Aorta (tissue), 5 donors: ENCODE measurements around the gene NOG. TPM values are rescaled to one million over a fixed set of nuclear protein-coding genes. Genes with fewer than 3 reads are reported as not detected.

Source experiments
- ATAC-seq: fragments of 200-7000 bp; cut with Tn5 transposase; one replicate; pipeline ENCODE4 v1.9.1; 2022; ENCODE audit warnings: moderate library complexity; ENCODE audit not compliant: low FRiP score
- DNase-seq, 2 donors: peaks; one replicate each; pipeline ENCODE4 v3.0.0-alpha.2; 2020
- H3K27ac ChIP-seq, 2 donors: one replicate each; pipeline ENCODE4 v1.5.1; 2013; ENCODE audit warnings: low read length in 2 of 2, mild to moderate bottlenecking in 2 of 2, moderate library complexity in 2 of 2, control low read depth in 1 of 2, inconsistent platforms in 1 of 2, low read depth in 1 of 2
- H3K27me3 ChIP-seq, 2 donors: one replicate each; pipeline ENCODE4 v1.6.1; 2013; ENCODE audit warnings: control low read depth in 1 of 2, low read length in 1 of 2, mild to moderate bottlenecking in 1 of 2, moderate library complexity in 1 of 2; ENCODE audit not compliant: insufficient read depth in 2 of 2, control insufficient read depth in 1 of 2
- H3K36me3 ChIP-seq, 2 donors: one replicate each; pipeline ENCODE4 v1.6.1; 2013; ENCODE audit warnings: control low read depth in 1 of 2, low read length in 1 of 2, mild to moderate bottlenecking in 1 of 2; ENCODE audit not compliant: insufficient read depth in 2 of 2, control insufficient read depth in 1 of 2
- H3K4me1 ChIP-seq, 2 donors: one replicate each; pipeline ENCODE4 v1.6.1; 2013; ENCODE audit warnings: low read length in 2 of 2, control low read depth in 1 of 2, mild to moderate bottlenecking in 1 of 2, moderate library complexity in 1 of 2; ENCODE audit not compliant: insufficient read depth in 2 of 2, control insufficient read depth in 1 of 2
- H3K4me3 ChIP-seq, 2 donors: one replicate each; pipeline ENCODE4 v1.5.1; 2013; ENCODE audit warnings: low read length in 2 of 2, control low read depth in 1 of 2, mild to moderate bottlenecking in 1 of 2
- H3K9me3 ChIP-seq: one replicate; pipeline ENCODE4 v1.6.1; 2013; ENCODE audit warnings: mild to moderate bottlenecking, low read length; ENCODE audit not compliant: control insufficient read depth
- WGBS, 2 donors: extraction: QIAGEN DNeasy Blood & Tissue Kit; methylation state at CpG; one replicate each; pipeline ENCODE4 v1.1.7; 2013; 5-methylcytosine and 5-hydroxymethylcytosine counted together
- intact Hi-C, 2 donors: fragments of 100-400 bp; cut with DNase I; formaldehyde crosslinking; loops; one replicate each; pipeline versions ENCODE4 v1.14.2 to v1.15.0; 2022
- polyA plus RNA-seq, 2 donors: library from polyadenylated mRNA; stranded (reverse); fragments of 200-250 nt; gene quantifications; one replicate each; pipeline ENCODE4 v1.2.3, GENCODE V29; 2013
- total RNA-seq, 2 donors: library from RNA; stranded (reverse); fragmentation: NEBNext Ultra II Directional; extraction: Animal tissue kit (Norgen Biotek cat#: 25700); gene quantifications; one replicate each; pipeline ENCODE4 v1.2.1, GENCODE V29; 2021
- donor health status: healthy with polysubstance abuse.
- donor health status: Bipolar disorder and iron deficiency.
- donor health status: DM: no; HTN: no; CAD: no.
- donor health status: DM: no; HTN: no; CAD: no.
- donor health status: DM: yes; HTN: yes; CAD: no.

NOG gene
- total and polyA plus RNA-seq, 4 donors = 0.50 to 3.6 (median 0.84) TPM; not detected in 1

DNA sequence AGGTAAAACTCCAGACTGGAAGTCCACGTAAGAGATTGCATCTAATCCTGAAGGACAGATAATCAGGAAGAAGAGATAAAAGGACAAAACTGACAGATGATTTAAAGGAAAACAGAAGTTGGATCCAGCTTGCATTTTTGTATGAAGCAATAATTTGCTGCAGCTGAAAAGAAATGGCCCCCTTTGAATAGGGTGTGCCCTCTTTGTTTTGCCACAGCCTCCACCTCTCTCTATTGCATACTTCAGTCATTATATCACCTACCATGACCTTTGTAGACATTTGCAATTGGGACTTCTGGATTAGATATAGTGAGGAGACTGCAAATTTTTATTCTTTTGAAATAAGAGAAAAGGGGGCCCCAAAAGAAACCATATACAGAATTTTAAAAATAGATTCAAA, 8.1 kb downstream of the NOG start:
- H3K4me1 ChIP-seq = no peaks in the 10 kb centered on the region
- no peaks in the 10 kb centered on the region for H3K36me3 ChIP-seq
- H3K9me3 ChIP-seq = no peaks in the 10 kb centered on the region
- DNase-seq (no peak), ATAC-seq (no peak)
- no peaks in the 10 kb centered on the region for H3K27me3 ChIP-seq
- H3K4me3 ChIP-seq = no peak overlapping the region
- intact Hi-C loops = loop anchor here in 1 of 2 donors (10.0 kb wide), 1 partner anchor 453 kb away; no protein-coding TSS in a partner anchor
- WGBS, 2 donors = 90 to 93% methylated on average over 1 of the region's 1 CpG
- no peak overlapping the region for H3K27ac ChIP-seq

DNA sequence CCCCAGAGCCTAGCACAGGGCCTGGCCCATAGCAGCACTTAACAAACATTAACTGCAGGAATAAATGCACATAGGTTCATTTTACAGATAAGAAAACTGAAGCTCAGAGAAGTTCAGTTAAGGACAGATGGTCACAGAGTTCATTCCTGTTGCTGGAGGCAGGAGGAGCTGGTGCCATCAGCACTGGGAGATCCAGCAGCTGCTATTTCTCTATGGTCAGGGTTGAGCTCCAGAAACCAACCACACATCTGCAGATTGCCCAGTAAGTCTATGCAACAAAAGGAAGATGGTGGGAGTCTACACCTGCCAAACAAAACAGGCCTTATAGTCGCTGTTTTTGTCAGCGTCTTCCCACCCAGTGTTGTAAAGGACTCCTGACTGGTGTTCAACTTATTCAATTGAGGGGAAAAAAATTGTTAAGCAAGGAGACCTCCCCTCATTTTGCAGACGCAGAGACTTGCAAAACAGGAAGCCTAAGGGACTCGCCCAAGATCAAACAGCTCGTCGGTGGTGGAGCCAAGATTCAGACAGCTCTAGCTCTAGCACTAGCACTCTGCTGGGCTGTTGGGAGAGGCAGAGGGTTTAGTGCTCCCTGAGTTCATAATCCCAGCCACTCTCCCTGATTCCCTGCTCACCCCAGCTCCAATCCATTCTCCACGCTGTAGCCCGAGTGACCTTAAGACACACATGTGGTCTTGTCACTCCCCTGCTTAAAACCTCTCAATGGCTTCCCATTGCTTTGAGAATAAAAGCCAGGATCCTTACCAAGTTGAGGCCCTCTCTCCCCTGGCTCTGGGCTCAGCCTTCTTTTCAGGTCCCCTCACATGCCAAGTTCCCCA, 9.0 kb downstream of the NOG start:
- Histone ChIP-seq H3K27me3 (no peaks in the 10 kb centered on the region), H3K27ac (no peak overlapping the region), H3K4me1 (no peaks in the 10 kb centered on the region), H3K9me3 (no peaks in the 10 kb centered on the region), H3K4me3 (no peak overlapping the region), H3K36me3 (no peaks in the 10 kb centered on the region)
- DNase-seq (no peak), ATAC-seq (no peak)
- WGBS, 2 donors = 81 to 85% methylated on average over 8 of the region's 8 CpGs
- intact Hi-C loops = loop anchor here in 1 of 2 donors (10.0 kb wide), 1 partner anchor 452 kb away; no protein-coding TSS in a partner anchor

DNA sequence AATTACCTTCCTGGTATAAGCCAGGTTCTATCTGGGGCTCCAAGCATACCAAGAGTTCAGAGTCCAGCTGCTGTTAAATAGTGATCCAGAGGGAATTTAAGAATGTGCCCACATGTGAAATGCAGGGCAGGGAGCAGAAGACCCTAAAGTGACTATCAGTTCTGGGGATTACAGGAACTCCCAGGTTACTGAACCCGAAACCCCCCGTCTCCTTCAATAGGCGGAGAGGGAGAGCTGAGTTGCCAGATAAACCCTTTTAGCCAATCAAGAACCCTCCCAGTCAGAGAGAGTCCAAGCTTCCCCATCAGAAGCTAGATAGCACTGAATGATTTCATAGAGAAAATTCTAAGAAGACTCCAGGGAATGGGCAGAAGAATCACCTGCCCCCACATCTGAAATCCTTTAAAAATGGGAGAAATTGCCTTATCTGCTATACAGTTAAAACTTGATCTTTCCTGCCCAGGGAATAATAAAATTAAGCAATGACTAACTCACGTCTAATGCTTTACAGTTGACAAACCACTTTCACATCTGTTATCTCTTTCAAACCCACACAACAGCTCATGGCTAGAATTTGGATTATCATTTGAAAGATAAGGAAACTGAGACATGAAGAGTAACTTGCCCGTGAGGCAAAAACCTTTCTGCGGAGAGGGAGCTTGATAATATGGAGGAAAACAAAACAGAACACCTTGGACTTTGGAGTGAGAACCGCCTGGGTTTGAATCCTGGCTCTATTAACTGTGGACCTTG, 10.2 kb downstream of the NOG start:
- no peaks in the 10 kb centered on the region for H3K4me1 ChIP-seq
- H3K4me3 ChIP-seq = no peak overlapping the region
- H3K27me3 ChIP-seq = no peaks in the 10 kb centered on the region
- intact Hi-C loops = loop anchor here in 1 of 2 donors (10.0 kb wide), 1 partner anchor 451 kb away; no protein-coding TSS in a partner anchor
- H3K9me3 ChIP-seq = no peaks in the 10 kb centered on the region
- ATAC-seq (no peak), DNase-seq (no peak)
- H3K36me3 ChIP-seq = no peaks in the 10 kb centered on the region
- H3K27ac ChIP-seq = no peak overlapping the region
- WGBS, 2 donors = 50 to 70% methylated on average over 7 of the region's 7 CpGs

DNA sequence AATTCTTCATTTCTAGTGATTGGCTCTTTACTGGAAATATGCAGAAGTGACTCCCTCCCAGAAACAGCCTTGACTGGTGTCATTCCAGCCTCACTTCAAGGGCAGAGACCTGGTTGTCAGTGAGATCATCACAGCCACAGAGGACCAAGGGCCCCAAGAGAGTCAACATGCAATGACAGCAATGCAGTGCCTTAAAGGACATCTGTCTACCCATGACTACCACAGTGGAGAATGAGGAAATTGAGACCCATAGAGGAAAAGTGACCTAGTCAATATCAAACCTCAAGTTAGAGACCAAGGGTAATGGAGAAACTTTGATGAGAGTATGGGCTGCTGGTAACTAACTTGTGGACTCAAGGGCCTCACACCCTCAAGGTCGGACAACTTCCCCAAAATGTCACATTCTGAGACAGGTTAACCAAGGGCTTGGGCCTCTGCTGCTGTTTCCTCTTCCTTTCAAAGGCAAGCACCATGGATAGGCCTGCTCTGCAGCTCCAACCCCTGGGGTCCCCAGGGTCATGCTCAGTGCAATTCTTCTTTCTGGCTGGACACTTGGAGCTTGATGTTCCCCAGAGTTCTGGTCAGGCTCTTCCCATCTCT, 11.3 kb downstream of the NOG start:
- H3K36me3 ChIP-seq = no peaks in the 10 kb centered on the region
- H3K27ac ChIP-seq = no peak overlapping the region
- H3K4me1 ChIP-seq = no peaks in the 10 kb centered on the region
- H3K4me3 ChIP-seq = no peak overlapping the region
- no peaks in the 10 kb centered on the region for H3K9me3 ChIP-seq
- no peak for ATAC-seq
- no peaks in the 10 kb centered on the region for H3K27me3 ChIP-seq
- WGBS, 2 donors = 89 to 93% methylated on average over 1 of the region's 1 CpG
- DNase-seq = no peak
- intact Hi-C loops = loop anchor here in 1 of 2 donors (10.0 kb wide), 1 partner anchor 450 kb away; no protein-coding TSS in a partner anchor

DNA sequence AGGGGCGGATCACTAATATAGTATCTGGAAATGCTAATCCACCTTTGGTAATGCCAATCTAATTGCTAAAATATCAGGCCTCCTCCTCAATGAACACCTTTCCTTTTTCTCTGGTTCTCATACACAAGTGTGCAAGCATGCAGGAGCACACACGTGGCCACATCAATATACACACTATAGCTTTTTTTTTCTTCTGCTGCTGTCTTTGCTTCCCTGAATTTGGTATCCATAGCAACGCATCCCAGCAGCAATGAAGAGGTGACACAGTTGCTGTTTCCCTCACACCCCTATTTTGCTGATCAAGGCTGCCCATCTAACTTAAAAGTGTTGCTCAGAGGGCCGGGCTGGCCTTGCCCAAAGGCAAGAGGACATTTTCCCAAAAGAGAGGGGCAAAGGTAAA, 15.4 kb downstream of the NOG start:
- 89 to 92% methylated on average over 4 of the region's 4 CpGs for WGBS, 2 donors
- H3K27ac ChIP-seq = no peak overlapping the region
- H3K4me3 ChIP-seq = no peak overlapping the region
- no peaks in the 10 kb centered on the region for H3K27me3 ChIP-seq
- no peaks in the 10 kb centered on the region for H3K9me3 ChIP-seq
- intact Hi-C loops = loop anchor here in 1 of 2 donors (10.0 kb wide), 1 partner anchor 446 kb away; no protein-coding TSS in a partner anchor
- ATAC-seq = no peak
- H3K36me3 ChIP-seq = no peaks in the 10 kb centered on the region
- DNase-seq = no peak
- no peaks in the 10 kb centered on the region for H3K4me1 ChIP-seq

DNA sequence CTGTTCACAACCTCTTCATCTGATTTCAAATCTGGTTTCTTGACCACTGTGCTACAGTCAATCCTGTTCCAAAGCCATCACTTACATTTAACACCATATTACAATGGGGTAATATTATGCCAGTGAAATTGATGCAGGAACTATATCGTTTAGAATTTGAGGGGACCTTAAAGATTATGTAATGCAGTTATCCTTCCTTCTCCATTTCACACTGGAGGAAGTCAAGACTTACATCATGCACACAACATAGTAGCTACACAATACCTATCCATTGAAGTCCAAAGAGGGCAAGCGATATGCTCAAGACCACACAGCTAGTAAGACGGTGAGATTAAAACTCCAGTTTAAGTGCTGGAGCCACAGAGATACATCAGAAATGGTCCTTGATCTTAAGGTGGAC, 16.8 kb downstream of the NOG start:
- H3K9me3 ChIP-seq = no peaks in the 10 kb centered on the region
- no peaks in the 10 kb centered on the region for H3K36me3 ChIP-seq
- DNase-seq (no peak), ATAC-seq (no peak)
- H3K27ac ChIP-seq = no peak overlapping the region
- no peaks in the 10 kb centered on the region for H3K4me1 ChIP-seq
- no peak overlapping the region for H3K4me3 ChIP-seq
- H3K27me3 ChIP-seq = no peaks in the 10 kb centered on the region
- intact Hi-C loops = no loop called here
- WGBS, 2 donors = 91 to 93% methylated on average over 3 of the region's 3 CpGs

DNA sequence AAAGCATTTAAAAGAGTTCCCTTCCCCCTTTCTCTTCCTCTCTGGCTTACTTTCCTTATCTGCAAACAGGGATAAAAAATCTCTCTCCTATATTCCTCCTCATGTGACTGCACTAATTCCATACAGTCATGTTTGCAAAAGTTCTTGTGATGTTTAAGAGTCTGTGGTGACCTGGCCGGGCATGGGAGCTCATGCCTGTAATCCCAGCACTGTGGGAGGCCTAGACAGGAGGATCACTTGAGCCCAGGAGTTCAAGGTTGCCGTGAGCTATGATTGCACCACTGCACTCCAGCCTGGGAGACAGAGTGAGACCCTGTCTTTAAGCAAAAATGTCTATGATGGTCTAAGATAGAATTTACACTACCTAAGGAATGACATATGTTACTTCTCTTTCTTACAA, 19.6 kb downstream of the NOG start:
- no peak overlapping the region for H3K27ac ChIP-seq
- 67 to 83% methylated on average over 2 of the region's 2 CpGs for WGBS, 2 donors

DNA sequence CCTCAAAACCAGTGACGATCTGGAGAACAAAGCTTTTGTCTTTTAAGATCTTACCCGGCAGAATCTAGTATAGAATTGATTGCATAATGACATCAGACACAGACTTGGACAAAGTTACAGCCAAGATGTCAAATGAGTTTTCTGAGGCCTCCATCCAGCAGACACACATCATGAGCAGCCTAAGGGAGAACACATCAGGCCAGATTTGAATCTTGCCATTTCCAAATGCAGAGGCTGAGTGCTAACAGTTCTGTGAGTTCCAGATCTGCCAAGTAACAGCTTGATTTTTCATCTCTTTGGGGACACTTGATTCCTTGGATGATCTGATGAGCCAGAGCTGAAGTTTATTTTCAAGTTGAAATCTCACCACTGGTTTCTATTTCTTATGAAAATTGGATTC, 21.0 kb downstream of the NOG start:
- intact Hi-C loops = no loop called here
- ATAC-seq = no peak
- WGBS, 2 donors = 72 to 81% methylated on average over 2 of the region's 2 CpGs

More for the DNA sequence above, 19.6 kb downstream of the NOG start:
- Histone ChIP-seq H3K9me3 (no peaks in the 10 kb centered on the region), H3K27me3 (no peaks in the 10 kb centered on the region), H3K36me3 (no peaks in the 10 kb centered on the region), H3K4me1 (no peaks in the 10 kb centered on the region), H3K4me3 (no peak overlapping the region)
- intact Hi-C loops = no loop called here
- DNase-seq = no peak
- ATAC-seq = no peak

More for the DNA sequence above, 21.0 kb downstream of the NOG start:
- DNase-seq = no peak
- no peak overlapping the region for H3K4me3 ChIP-seq
- H3K27ac ChIP-seq = no peak overlapping the region
- no peaks in the 10 kb centered on the region for H3K9me3 ChIP-seq
- H3K36me3 ChIP-seq = no peaks in the 10 kb centered on the region
- no peaks in the 10 kb centered on the region for H3K27me3 ChIP-seq
- no peaks in the 10 kb centered on the region for H3K4me1 ChIP-seq
